GM21367 (cell line): ENCODE results near the gene TOP3A.
A peak's percentile ranks its signal among the peaks of the same experiment; 100 is the strongest.

Experiments
- ATAC-seq: cut with Tn5 transposase; IDR thresholded peaks from one replicate; pipeline ENCODE4 v1.9.1; 2021; ENCODE audit not compliant: unreplicated experiment

The TOP3A gene

DNA sequence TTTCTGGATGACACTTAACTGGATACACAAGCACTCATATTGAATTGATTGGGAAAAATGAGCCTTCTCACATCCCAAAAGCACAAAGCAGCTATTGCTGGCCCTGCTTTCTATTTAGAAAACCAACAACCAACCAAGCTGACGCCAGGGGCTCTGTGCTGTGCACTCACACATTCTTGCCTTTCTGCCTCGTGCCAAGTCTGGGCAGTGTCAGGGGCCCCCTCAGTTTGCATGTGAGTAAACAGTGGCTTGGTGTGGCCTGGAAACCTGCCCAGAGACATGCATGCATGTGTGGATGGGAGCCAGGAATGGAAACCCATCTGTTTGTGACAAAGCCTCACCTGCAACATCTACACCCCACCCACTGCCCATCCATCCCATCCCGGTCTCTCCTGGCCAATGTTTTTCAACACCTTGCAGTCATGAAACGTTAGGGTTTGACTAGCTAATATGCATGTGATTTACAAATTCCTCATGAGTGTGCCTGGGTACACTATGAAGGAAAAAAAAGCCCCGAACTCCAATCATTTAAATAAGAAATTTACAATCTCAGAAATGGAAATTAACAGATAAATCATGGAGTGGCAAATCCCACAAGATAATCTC, 33.9 kb downstream of the TOP3A start:
- no peak for ATAC-seq

DNA sequence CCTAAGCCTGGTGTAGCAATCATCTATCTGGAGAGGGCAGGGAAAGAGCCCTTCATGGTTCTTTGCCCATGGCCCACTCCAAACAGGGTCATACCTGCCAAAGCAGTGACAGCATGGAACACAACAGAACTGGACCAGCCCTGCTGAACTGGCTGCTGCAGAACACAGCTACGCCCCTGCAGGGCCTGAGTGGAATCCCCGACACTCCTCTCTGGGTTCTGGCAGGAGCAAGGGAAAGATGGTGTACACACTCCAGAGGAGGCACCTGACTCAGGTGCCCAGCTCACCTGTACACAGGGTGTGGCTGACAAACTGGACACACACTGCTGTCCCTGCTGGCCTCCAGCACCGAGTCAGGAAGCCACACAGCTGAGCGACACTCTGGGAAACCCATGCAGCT, 34.5 kb downstream of the TOP3A start:
- no peak for ATAC-seq

DNA sequence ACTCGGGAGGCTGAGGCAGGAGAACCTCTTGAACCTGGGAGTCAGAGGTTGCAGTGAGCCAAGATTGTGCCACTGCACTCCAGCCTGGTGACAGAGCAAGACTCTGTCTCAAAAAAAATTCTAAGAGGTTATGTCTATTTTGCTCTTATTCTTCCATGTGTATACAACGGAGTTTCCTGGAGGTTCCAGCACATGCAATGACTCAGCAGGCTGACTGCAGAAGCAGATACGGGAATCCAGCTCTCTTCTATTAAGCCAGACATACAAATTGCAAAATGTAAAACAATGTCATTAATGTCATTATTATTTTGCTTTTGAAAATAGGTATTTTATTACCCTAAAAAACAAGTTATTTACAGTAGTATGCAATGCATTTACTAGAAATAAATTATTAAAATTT, 35.9 kb downstream of the TOP3A start:
- ATAC-seq = no peak

DNA sequence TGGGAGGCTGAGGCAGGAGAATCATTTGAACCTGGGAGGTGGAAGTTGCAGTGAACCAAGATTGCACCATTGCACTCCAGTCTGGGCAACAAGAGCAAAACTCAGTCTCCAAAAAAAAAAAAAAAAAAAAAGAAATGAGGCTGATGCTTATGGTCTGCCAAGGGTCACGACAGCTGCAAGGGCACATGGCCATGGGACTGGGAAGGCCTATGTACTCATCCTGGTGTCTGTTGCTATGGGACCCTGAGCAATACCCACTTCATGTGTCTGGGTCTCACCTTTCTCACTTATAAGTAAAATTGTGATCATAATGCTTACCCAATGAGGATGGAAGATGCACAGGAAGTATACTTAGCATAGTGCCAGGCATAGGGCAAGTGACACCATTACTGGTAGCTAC, 37.7 kb downstream of the TOP3A start:
- ATAC-seq = no peak

DNA sequence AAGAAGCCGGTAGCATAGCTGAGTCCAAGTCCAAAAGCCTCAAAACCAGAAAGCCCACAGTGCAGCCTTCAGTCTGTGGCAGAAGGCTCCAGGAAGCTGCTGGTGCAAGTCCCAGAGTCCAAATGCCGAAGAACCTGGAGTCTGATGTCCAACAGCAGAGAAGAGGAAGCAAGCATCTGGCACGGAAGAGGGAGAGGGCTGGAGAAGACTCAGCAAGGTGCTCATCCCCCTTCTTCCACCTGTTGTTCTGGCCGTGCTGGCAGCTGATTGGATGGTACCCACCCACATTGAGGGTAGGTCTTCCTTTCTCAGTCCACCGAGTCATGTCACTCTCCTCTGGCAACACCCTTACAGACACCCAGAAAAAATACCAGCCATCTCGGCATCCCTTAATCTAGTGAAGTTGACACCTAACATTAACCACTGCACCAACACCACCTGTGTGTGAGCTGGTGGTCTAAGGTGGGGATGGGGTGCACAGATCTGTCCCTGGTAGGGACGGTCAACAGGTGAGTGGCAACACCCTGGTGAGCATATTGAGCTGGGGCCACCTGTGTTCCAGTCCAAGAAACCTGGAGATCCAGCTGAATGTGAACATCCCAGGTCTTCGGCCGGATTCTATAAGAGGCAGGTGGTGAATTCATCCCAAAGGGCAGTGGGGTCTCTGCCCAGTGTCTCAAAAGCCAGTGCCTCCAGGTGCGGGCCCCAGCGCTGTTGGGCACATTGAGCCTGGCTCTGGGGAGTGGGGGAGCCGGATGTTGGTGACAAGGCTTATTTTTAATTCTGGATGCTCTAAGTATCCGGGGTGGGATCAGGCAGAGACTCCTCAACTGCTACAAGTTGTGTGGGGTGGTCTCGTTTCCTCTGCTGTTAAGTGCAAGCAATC, 44.5 kb downstream of the TOP3A start:
- ATAC-seq = no peak

DNA sequence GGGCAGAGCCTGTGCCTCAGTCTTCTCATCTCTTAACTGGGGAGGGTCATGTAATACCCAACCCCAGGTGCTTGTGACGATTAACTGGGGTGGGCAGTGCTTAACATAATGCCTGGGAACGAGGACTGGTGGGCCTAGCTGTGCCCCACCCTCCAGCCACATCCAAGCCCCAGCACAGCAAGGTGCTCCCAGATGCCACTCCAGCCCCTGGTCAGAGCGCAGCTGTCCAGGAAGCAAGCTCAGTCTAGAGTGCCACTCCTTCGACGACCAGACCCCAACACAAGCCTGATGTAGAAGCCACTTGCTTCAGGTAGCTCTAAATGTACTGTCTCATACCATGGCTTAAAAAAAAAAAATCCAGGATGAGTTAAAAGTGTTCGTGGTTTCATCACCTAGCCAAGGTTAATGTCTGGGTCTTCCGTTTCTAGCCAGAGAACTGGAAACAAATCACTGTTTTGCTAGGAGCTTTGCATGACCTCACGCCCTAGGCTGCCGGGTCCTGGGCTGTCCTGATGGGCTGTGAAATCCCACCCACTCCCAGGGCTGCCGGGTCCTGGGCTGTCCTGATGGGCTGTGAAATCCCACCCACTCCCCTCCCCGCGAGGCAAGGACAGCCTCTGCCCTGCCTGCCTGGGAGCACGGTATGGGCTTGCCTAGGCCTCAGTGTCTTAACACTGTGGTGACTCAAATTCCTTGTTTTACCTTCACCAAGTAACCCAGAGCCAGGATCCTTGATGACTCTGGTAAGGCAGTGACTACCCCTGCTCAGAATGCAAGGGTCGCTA, 46.7 kb downstream of the TOP3A start:
- ATAC-seq = no peak

DNA sequence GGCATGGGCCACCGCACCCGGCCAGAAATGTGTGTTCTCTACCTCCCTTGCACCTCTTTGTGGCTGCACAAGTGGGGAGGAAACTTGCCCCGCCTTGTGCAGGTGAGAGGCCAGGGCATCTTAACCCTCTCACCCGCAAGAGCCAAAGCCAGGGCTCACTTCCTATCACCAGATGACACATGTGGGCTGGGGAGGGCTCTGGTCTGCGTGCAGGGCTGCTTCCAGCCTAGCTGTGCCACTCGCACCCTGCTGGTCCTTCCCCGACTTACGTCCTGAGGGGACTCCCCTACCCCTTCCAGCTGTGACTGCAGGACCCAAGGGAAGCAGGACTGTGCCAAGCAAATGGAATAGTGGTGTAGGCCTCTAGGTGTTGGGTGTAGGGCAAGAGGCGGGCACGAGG, 47.4 kb downstream of the TOP3A start:
- no peak for ATAC-seq

DNA sequence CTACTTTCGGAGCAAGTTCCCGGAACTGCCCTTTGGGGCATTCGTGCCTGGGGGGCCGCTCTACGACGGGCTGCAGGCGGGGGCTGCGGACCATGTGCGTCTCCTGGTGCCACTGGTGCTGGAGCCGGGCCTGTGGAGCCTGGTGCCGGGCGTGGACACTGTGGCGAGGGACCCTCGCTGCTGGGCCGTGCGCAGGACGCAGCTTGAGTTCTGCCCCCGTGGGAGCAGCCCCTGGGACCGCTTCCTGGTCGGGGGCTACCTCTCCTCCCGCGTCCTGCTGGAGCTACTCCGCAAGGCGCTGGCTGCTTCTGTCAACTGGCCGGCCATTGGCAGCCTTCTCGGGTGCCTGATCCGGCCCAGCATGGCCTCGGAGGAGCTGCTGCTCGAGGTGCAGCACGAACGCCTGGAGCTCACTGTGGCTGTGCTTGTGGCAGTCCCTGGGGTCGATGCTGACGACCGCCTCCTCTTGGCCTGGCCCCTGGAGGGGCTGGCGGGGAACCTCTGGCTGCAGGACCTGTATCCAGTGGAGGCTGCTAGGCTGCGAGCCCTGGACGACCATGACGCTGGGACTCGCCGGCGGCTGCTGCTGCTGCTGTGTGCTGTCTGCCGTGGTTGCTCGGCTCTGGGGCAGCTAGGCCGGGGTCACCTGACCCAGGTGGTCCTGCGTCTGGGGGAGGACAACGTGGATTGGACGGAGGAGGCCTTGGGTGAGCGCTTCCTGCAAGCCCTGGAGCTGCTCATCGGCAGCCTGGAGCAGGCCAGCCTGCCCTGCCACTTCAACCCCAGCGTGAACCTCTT, 50.7 kb downstream of the TOP3A start:
- no peak for ATAC-seq

DNA sequence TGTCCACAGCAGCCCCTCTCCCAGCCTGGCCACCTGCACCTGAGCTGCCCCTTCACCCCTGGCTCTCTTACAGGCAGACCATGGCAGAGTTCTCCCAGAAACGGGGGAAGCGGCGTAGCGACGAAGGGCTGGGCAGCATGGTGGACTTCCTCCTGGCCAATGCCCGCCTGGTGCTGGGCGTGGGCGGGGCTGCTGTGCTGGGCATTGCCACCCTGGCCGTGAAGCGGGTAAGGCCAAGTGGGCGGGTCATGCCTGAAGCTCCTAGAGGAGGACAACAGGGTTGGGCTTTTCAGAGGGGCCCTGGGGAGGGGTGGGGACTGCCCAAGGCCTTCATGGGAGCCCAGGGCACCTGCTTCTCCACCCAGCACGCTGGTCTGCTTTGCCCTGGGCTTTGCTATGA, 52.2 kb downstream of the TOP3A start:
- ATAC-seq = no peak

DNA sequence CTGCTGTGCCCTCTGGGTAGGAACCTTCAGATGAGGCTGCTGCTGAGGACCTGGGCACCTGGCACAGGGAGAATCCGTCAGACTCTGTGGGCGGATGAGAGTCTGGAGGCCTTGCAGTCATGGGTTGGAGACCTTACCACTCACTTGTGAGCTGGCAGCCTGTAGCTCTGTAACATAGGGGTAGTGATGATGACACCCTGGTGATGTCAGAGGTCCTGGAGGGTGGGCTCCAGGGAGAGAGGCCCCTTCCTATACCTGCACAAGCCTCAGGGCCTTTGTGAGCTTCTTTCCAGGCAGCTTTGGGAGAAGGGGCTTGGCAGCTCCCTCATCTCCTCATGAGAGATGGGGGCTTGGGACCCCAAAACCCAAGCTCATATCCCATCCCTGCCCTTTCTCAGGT, 52.7 kb downstream of the TOP3A start:
- ATAC-seq = no peak

DNA sequence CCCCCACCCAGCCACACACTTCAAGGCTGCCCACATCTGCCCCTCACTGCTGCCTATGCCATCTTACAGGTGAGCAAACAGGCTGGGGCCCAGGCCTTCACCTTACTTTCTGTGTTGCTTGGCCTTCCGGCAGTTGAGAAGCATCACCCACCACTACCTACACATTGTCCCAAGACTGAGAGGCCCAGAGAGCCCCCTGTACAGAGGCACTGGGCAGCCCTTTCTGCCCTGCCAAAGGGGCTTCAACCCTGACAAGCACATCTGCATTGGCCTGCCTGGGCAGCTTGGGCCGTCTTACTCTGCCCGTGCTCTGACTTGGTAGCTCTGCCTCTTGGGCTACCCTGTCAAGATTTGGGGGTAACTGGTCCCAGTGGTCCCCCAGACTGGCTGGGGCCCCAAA, 53.1 kb downstream of the TOP3A start:
- ATAC-seq = no peak

DNA sequence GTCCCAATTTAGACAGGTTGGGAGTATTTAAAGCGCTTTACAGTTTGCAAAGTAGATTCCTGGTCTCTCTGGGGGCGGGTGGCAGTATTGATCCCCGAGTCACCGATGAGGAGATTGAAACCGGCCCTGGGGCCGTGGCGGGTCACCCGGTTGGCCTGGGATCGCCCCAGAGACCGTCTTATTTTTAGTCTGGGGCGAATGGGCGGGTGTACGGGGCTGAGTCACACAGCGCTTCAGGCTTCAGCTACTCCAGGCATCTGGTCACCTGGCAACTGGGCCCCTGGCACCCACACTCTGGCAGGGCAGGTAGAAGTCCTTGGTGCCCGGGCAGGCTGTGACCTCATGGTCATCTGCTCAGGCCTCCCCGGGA, 53.7 kb downstream of the TOP3A start:
- no peak for ATAC-seq

DNA sequence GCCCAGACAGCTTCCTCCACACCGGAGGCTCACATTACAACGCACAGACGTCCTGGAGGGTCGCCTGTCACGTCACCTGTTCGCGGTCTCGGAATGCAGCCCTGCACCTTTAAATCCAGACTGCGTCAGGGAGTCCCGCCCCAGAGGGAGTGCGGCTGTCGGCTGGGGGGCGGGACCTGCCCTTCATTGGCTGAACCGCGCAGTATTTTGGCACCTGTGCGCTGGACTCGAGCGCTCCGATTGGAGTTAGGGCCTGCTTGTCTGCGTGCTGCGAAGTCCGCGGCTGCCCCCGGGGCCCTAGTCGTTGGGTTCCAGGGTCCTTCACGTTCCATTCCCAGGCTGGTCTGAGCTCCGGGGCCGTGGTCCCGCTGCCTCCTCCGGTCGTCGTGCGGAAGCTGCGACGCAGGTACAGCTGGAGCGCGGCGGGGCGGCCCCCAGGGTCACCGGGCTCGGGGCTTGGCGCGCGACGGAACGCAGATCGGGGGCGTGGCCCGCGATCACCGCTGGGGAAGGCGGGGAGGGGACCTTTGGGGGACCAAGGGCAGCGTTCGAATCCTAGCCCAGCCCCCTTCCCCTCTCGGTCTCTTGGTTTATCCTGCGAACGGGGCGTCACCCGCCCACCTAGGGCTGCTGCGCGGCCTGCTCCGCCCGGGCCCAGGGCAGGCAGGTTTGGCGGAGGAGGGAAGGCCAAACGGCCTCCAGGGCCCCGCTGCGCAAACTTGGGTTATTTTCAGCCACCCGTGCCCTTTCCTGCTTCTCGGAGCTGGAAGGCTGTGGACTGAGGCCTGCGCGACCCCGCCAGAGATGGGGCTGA, 54.3 kb downstream of the TOP3A start, which contains the start of gene MIEF2:
TSS of gene MIEF2 (plus strand) at position 331 of the 814 bp plus-strand sequence. CDS start 2,059 bp downstream, outside the sequence.
- ATAC-seq = peak; percentile 66

DNA sequence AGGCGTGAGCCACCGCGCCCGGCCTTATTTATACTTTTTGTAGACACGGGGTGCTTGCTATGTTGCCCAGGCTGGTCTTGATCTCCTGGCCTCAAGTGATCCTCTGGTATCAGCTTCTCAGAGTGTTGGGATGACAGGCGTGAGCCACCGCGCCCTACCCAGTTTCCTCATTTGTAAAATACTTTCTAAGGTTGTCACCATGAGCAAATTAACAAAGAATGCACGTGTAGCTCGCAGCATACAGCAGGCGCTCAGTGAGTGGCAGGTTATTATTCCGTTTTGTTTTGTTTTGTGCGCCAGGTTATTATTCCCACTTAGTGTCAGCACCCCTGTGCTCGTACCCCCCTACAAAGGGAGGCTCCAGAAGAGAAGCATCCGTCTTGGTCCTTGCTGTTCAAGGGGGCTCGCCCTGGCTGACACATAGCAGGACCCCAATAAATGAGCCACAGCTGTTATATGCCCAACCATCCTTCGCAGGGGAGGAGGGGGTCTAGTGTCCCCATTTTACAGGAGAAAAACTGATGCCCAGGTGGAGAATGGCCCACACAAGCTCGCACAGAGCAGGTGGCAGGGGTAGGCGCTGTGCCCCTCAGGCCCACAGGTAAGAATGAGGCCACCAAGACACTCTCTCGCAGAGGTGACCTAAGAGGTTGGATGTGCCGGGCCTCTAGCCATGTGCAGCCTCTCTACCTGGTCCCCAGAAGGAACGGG, 55.0 kb downstream of the TOP3A start:
- no peak for ATAC-seq

DNA sequence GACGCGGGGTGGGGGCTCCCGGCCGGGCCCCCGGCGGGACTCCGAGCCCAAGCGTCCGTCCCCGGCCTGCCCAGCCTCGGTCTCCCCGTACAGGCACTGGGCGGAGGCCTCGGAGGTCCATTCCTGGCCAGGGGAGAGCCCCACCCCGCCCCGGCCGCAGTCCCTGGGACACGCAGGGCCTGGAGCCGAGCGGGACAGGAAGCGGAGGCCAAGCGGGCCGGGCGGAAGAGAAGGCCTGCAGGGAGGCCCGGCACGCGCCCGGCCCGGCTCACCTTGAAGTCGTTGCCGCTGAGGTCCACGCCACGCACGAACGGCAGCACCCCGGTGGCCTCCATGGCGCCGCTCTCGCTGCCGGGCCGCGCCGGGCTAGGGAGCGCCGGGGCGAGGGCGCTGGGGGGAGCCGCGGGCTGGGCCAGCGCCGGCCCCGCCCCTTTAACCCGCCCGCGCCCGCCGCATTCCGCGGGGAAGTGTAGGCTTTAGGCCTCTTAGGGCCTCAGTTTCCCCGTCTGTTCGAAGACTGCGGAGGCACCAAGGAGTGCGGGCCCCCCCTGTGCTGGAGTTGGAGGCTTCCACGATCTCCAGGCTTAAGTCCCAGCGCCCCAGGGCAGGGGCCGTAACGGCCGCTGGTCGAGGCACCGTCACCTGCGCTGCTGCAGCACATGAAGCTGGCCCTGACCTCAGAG, 56.3 kb downstream of the TOP3A start, which contains the start of gene FLII:
TSS of gene FLII (minus strand) at position 383 of the 683 bp plus-strand sequence. CDS start at position 335, 48 bp downstream.
- peak; percentile 20 for ATAC-seq

DNA sequence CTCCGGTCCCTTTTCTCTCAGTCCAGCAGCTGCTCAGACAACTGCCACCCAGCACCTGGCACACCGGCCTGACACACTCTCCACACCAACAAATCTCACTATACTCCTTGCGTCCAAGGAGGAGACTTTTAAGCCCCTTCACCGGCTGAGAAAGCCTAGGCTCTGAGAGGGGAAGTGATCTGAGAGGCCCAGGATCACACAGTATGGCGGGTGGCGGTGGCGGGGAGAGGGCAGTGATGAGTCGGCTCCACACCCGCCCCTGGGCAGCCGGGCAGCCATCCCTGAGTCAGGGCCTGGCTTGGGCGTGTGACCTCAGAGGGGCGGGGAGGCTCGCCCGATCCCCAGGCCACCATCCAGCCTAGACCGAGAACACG, 56.8 kb downstream of the TOP3A start:
- peak; percentile 21 for ATAC-seq

DNA sequence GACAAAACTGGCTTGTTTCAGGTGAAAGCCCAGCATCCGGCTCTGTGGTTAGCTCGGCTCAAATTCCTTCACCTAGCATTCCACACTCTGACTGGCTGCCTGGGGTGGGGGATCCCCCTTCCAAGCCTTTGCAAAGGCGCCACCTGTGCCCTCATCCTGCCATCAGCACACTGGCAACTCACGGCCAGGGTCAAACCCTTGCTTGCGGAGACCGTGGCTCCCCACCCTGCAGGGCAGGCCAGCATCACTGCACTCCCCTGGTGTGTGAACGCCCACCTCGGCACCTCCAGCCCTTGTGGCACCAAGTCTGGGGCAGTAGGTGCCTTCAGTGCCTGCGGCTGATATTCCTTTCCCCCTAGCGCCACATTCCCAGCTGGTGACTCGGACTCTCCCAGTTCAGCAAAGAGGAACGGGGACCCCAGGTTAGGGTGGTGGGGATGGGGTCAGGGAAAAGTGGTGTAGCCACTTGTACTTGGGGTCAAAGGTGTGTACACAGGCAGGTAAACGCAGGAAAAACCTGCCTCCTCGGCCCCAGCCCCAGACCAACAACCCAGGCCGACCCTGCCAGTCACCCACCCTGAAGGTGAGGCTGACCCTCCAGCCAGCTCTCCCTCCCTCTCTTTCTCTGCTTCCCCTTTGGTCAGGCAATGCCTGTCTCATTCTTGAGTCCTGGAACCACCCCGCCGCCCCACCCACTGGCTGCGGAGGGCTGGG, 57.4 kb downstream of the TOP3A start:
- ATAC-seq = peak; percentile 9

DNA sequence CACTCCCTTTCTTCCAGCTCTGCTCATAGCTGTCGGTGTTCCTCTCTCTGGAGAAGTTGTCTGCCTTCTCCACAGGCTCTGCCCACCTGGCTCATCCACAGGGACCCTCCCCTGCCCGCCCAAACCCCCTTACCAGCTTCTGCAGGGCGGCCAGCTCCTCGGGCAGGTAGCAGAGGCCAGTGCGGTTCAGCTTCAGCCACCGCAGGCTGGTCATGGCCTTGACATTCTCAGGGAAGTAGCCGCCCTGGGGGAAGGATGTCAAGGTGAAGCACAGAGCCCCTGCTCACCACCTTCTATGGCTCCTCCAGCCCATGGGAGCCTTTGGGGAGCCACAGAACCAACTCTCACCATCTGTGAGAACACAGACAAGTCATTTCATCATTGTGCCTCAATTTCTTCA, 58.0 kb downstream of the TOP3A start:
- no peak for ATAC-seq
